SIG-M5 (cell line): ENCODE measurements around the gene IFI16.
A peak's percentile ranks its signal among the peaks of the same experiment; 100 is the strongest.
"Not testable (repeated sequence)": the region's sequence is repeated elsewhere in the genome, so short reads cannot be mapped to it uniquely, and the experiment has no call there.

Experiments used
- DNase-seq: peaks from one replicate; lab custom pipeline; 2025; lab: John Stamatoyannopoulos, UW

The IFI16 gene

GRCh38 chr1:159008744-159009188 is 941 bp upstream of the IFI16 start:
- DNase-seq = no peak

GRCh38 chr1:159009287-159009686 is 420 bp upstream of the IFI16 start:
- no peak for DNase-seq

GRCh38 chr1:159010391-159010790 is 684 bp downstream of the IFI16 start:
- DNase-seq = no peak

- not testable (repeated sequence) for DNase-seq
These were observed 1.3 kb downstream of the IFI16 start for GRCh38 chr1:159011001-159011400.

- DNase-seq = no peak
These were observed 2.0 kb downstream of the IFI16 start for GRCh38 chr1:159011751-159012150.

- DNase-seq = no peak
These were observed 2.8 kb downstream of the IFI16 start for GRCh38 chr1:159012495-159012894.

- no peak for DNase-seq
These were observed 4.4 kb downstream of the IFI16 start for GRCh38 chr1:159014003-159014571.

- no peak for DNase-seq
These were observed 5.1 kb downstream of the IFI16 start for GRCh38 chr1:159014851-159015250.

GRCh38 chr1:159015440-159015909 is 5.8 kb downstream of the IFI16 start:
- peak; percentile 99 for DNase-seq

- DNase-seq = no peak
These were observed 14.0 kb downstream of the IFI16 start for GRCh38 chr1:159023723-159024122.

- no peak for DNase-seq
These were observed 15.3 kb downstream of the IFI16 start for GRCh38 chr1:159025043-159025442.

GRCh38 chr1:159026841-159027240 is 17.1 kb downstream of the IFI16 start:
- DNase-seq = not testable (repeated sequence)

GRCh38 chr1:159030311-159030710 is 20.6 kb downstream of the IFI16 start:
- no peak for DNase-seq

- no peak for DNase-seq
These were observed 21.3 kb downstream of the IFI16 start for GRCh38 chr1:159030877-159031447.

GRCh38 chr1:159040206-159040605 is 30.5 kb downstream of the IFI16 start:
- DNase-seq = no peak

GRCh38 chr1:159040893-159041724 is 31.4 kb downstream of the IFI16 start:
- DNase-seq = no peak

- DNase-seq = not testable (repeated sequence)
These were observed 36.8 kb downstream of the IFI16 start for GRCh38 chr1:159046486-159046885.

- no peak for DNase-seq
These were observed 41.7 kb downstream of the IFI16 start for GRCh38 chr1:159051436-159051835.

GRCh38 chr1:159054427-159054826 is 44.7 kb downstream of the IFI16 start:
- no peak for DNase-seq

- no peak for DNase-seq
These were observed 45.5 kb downstream of the IFI16 start for GRCh38 chr1:159055181-159055641.

- no peak for DNase-seq
These were observed 46.5 kb downstream of the IFI16 start for GRCh38 chr1:159056069-159056698.

GRCh38 chr1:159058751-159059150 is 49.0 kb downstream of the IFI16 start:
- DNase-seq = no peak
